Natural killer cell (primary cell): ENCODE data around the gene COX7C. TPM values are rescaled to one million over a fixed set of nuclear protein-coding genes. Genes with fewer than 3 reads are reported as not detected.
"Not testable (repeated sequence)": the region's sequence is repeated elsewhere in the genome, so short reads cannot be mapped to it uniquely, and the experiment has no call there.

Experiments
- ATAC-seq, 3 donors: fragments of 150-1000 bp in 2 of 3; fragments of 200-7000 bp in 1 of 3; cut with Tn5 transposase; 1 replicate in 1 of 3; 2 replicates in 2 of 3; pipeline ENCODE4 v1.10.0; 2021; ENCODE audit warnings: mild to moderate bottlenecking in 2 of 3, moderate library complexity in 2 of 3
- DNase-seq, 2 donors: peaks; one replicate each; pipeline versions ENCODE4 v3.0.0 to v3.0.0-alpha.2; 2013 to 2021; ENCODE audit warnings: mixed read lengths in 1 of 2
- H3K27ac ChIP-seq: one replicate; pipeline ENCODE4 v1.5.1; 2013; ENCODE audit warnings: mild to moderate bottlenecking, low read length
- H3K27me3 ChIP-seq: one replicate; pipeline ENCODE4 v1.6.1; 2013; ENCODE audit warnings: low read length; ENCODE audit not compliant: control insufficient read depth, insufficient read depth
- H3K36me3 ChIP-seq: one replicate; pipeline ENCODE4 v1.6.1; 2013; ENCODE audit warnings: low read length; ENCODE audit not compliant: control insufficient read depth, insufficient read depth
- H3K4me1 ChIP-seq: one replicate; pipeline ENCODE4 v1.6.1; 2013; ENCODE audit warnings: low read length; ENCODE audit not compliant: control insufficient read depth, insufficient read depth
- H3K4me3 ChIP-seq: one replicate; pipeline ENCODE4 v1.5.1; 2013; ENCODE audit warnings: low read length
- H3K9me3 ChIP-seq: one replicate; pipeline ENCODE4 v1.6.1; 2013; ENCODE audit warnings: low read length; ENCODE audit not compliant: control insufficient read depth, insufficient read depth
- H3K27ac Mint-ChIP-seq, 2 donors: one replicate each; pipeline ENCODE4 v1.8.0; 2022; ENCODE audit warnings: mild to moderate bottlenecking in 2 of 2, mixed read lengths in 2 of 2, moderate library complexity in 1 of 2
- H3K27me3 Mint-ChIP-seq, 2 donors: one replicate each; pipeline ENCODE4 v1.8.0; 2022; ENCODE audit warnings: low read depth in 2 of 2, mixed read lengths in 2 of 2
- H3K36me3 Mint-ChIP-seq: one replicate; pipeline ENCODE4 v1.8.0; 2022; ENCODE audit warnings: mixed read lengths
- H3K4me1 Mint-ChIP-seq, 2 donors: one replicate each; pipeline ENCODE4 v1.8.0; 2022; ENCODE audit warnings: mixed read lengths in 2 of 2
- H3K4me3 Mint-ChIP-seq: one replicate; pipeline ENCODE4 v1.8.0; 2022; ENCODE audit warnings: mild to moderate bottlenecking, moderate library complexity, mixed read lengths
- H3K9me3 Mint-ChIP-seq, 2 donors: one replicate each; pipeline ENCODE4 v1.8.0; 2022; ENCODE audit warnings: mixed read lengths in 2 of 2
- CTCF ChIP-seq: fragments of 200-600 bp; IDR thresholded peaks from one replicate; pipeline ENCODE4 v1.8.0; 2022; ENCODE audit warnings: antibody characterized with exemption
- WGBS: methylation state at CpG from one replicate; pipeline ENCODE4 v1.1.7; 2013; ENCODE audit warnings: missing lambda C conversion rate; ENCODE audit not compliant: insufficient coverage; 5-methylcytosine and 5-hydroxymethylcytosine counted together
- intact Hi-C: fragments of 100-400 bp; cut with micrococcal nuclease; formaldehyde crosslinking; loops from one replicate; pipeline ENCODE4 v1.14.2; 2022
- total RNA-seq, 4 donors: library from RNA; stranded (reverse); fragments of 120-200 nt in 1 of 4; gene quantifications; one replicate each; pipeline versions ENCODE4 v1.2.3 to v1.2.4, GENCODE V29; 2013 to 2022

COX7C gene
- total RNA-seq = 100 to 1,000 TPM; 237 to 264 (median 250) TPM
- total RNA-seq (2013) = 380 TPM

GRCh38 chr5:86617756-86618576 is at the start of gene COX7C:
Gene COX7C, plus strand, starts transcription at chr5:86617941. Its CDS starts 115 bp downstream, at chr5:86618056.
- Mint-ChIP-seq H3K4me1 (peaks cover 23 to 30% of the 10 kb centered on the region in 2 donors), H3K36me3 (peaks cover 13% of the 10 kb centered on the region), H3K27me3 (peaks cover 0 to 9% of the 10 kb centered on the region in 2 donors), H3K27ac (peak within 1 kb of the TSS; percentile 93 to 98), H3K4me3 (peak within 1 kb of the TSS; percentile 98), H3K9me3 (peaks cover 0 to 2% of the 10 kb centered on the region in 2 donors)
- Histone ChIP-seq H3K27ac (peak within 1 kb of the TSS; percentile 88), H3K4me1 (peaks cover 5% of the 10 kb centered on the region), H3K27me3 (peaks cover 3% of the 10 kb centered on the region), H3K9me3 (no peaks in the 10 kb centered on the region), H3K36me3 (peaks cover 33% of the 10 kb centered on the region), H3K4me3 (peak within 1 kb of the TSS; percentile 89)
- intact Hi-C loops = loop anchor here (1.0 to 5.0 kb wide), 2 partner anchors 504 to 794 kb away; partner anchors contain the start of gene CCNH
- peak; percentile 81 to 99 for DNase-seq
- peak; percentile 97 to 98 (median 98) for ATAC-seq
- no peak for TF ChIP-seq CTCF
- WGBS = under 1% methylated on average over 39 of the region's 41 CpGs

GRCh38 chr5:86569522-86570426 is 48.0 kb upstream of the COX7C start:
- 95% methylated on average over 35 of the region's 44 CpGs for WGBS
- H3K27me3 Mint-ChIP-seq, H3K9me3 Mint-ChIP-seq, H3K4me1 Mint-ChIP-seq, ATAC-seq, H3K4me3 ChIP-seq, H3K27me3 ChIP-seq, H3K9me3 ChIP-seq, H3K4me1 ChIP-seq, H3K27ac ChIP-seq, H3K36me3 ChIP-seq, H3K36me3 Mint-ChIP-seq, H3K4me3 Mint-ChIP-seq, H3K27ac Mint-ChIP-seq, DNase-seq, intact Hi-C loops: not testable (repeated sequence)

GRCh38 chr5:86570427-86571083 is 47.2 kb upstream of the COX7C start:
- DNase-seq (no peak), ATAC-seq (no peak)
- Histone ChIP-seq H3K27me3 (no peaks in the 10 kb centered on the region), H3K9me3 (no peaks in the 10 kb centered on the region), H3K4me1 (no peaks in the 10 kb centered on the region), H3K36me3 (no peaks in the 10 kb centered on the region), H3K27ac (no peak overlapping the region), H3K4me3 (no peak overlapping the region)
- H3K27me3 Mint-ChIP-seq = no peaks in the 10 kb centered on the region
- no peak overlapping the region for H3K4me3 Mint-ChIP-seq
- H3K27ac Mint-ChIP-seq = no peak overlapping the region
- no peak for TF ChIP-seq CTCF
- peaks cover 0 to 6% of the 10 kb centered on the region in 2 donors for H3K4me1 Mint-ChIP-seq
- H3K9me3 Mint-ChIP-seq = peaks cover 0 to 3% of the 10 kb centered on the region in 2 donors
- WGBS = 96% methylated on average over 20 of the region's 20 CpGs
- no peaks in the 10 kb centered on the region for H3K36me3 Mint-ChIP-seq
- intact Hi-C loops = no loop called here

GRCh38 chr5:86571109-86571508 is 46.6 kb upstream of the COX7C start:
- H3K4me1 ChIP-seq, H3K27me3 Mint-ChIP-seq, H3K9me3 ChIP-seq, H3K4me3 Mint-ChIP-seq, H3K36me3 Mint-ChIP-seq, H3K9me3 Mint-ChIP-seq, H3K36me3 ChIP-seq, H3K27ac Mint-ChIP-seq, H3K4me3 ChIP-seq, ATAC-seq, H3K27me3 ChIP-seq, H3K4me1 Mint-ChIP-seq, H3K27ac ChIP-seq, intact Hi-C loops, DNase-seq: not testable (repeated sequence)
- 94% methylated on average over 12 of the region's 12 CpGs for WGBS
